Posterior cingulate gyrus (tissue), 11 donors: Measurements from ENCODE around the gene NPLOC4.
A peak's percentile ranks its signal among the peaks of the same experiment; 100 is the strongest.
"Not testable (repeated sequence)": the region's sequence is repeated elsewhere in the genome, so short reads cannot be mapped to it uniquely, and the experiment has no call there.

Experiments
- DNase-seq, 10 donors: peaks; one replicate each; pipeline versions ENCODE4 v3.0.0 to v3.0.0-alpha.2; 2020 to 2021; ENCODE audit warnings: mixed read lengths in 3 of 10
- intact Hi-C: fragments of 100-400 bp; cut with DNase I; formaldehyde crosslinking; loops from one replicate; pipeline ENCODE4 v1.15.1; 2023

The NPLOC4 gene

DNA sequence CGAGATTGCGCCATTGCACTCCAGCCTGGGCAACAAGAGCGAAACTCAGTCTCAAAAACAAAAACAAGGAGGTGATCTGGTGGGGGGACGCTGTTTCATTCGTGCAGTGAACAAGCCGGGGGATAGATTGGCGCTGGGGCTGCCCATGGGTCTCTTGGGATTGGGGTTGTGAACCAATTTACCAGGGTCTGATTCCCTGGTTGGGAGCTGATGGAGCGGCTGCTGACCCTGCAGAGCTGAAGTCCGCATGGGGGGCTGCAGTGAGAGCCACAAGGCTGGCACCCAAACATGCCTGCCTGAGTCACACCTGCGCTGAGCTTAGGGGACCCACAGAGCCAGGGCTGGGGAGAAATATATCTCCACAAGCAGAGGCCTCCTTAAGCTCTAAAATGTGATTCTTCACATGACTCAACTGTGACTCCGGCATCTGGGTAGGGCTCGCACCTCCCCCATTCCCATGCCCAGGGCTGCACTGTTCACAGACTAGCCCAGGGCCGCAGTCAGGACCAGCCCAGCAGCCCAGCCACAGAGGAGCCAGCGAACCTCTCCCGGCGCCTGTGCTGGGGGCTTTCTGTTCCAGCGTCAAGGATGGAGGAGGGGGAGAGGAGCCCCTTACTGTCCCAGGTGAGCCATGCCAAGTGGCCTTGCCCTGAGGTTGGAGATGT, 5.0 kb upstream of the NPLOC4 start:
- DNase-seq: peak in 1 of 10 donors; percentile 64
- intact Hi-C loops: no loop called here

- DNase-seq: no peak
Measured at GRCh38 chr17:81640011-81640410, 3.1 kb upstream of the NPLOC4 start.

DNA sequence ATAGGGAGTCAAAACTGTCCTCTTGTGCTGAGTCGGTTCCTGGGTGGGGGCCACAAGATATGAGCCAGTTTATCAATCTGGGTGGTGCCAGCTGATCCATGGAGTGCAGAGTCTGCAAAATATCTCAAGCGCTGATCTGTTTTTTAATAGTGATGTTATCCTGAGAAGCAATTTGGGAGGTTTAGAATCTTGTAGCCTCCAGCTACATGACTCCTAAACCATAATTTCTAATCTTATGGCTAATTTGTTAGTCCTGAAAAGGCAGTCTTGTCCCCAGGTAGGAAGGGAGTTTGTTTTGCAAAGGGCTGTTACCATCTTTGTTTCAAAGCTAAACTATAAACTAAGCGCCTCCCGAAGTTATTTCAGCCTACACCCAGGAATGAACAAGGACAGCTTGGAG, 1.8 kb upstream of the NPLOC4 start:
- intact Hi-C loops: loop anchor here (5.0 kb wide), 1 partner anchor 44 kb away; the partner anchor contains the start of genes ARL16 and HGS
- no peak for DNase-seq

More at GRCh38 chr17:81640011-81640410, 3.1 kb upstream of the NPLOC4 start:
- intact Hi-C loops: no loop called here

DNA sequence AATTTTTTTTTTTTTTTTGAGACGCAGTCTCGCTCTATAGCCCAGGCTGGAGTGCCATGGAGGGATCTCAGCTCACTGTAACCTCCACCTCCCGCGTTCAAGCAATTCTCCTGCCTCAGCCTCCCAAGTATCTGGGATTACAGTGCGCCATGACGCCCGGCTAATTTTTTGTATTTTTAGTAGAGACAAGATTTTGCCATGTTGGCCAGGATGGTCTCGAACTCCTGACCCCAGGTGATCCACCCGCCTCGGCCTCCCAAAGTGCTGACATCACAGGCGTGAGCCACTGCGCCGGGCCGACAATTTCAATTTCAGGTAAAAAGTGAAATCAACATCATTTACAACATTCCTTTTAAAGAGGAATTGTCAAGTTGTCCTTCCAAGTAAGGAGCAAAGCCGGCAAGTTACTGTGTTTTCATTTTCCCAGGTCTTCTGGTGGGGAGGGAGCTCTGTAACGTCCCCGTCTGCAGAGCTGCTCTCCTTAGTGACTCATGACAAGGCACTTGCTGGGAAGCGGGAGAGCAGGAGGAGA, 873 bp downstream of the NPLOC4 start:
- peak in 2 of 10 donors; percentile 26 to 55 for DNase-seq
- intact Hi-C loops: loop anchor here (2.0 to 5.0 kb wide), 2 partner anchors 31 to 46 kb away; partner anchors contain the start of genes ARL16, CCDC137, HGS and OXLD1

DNA sequence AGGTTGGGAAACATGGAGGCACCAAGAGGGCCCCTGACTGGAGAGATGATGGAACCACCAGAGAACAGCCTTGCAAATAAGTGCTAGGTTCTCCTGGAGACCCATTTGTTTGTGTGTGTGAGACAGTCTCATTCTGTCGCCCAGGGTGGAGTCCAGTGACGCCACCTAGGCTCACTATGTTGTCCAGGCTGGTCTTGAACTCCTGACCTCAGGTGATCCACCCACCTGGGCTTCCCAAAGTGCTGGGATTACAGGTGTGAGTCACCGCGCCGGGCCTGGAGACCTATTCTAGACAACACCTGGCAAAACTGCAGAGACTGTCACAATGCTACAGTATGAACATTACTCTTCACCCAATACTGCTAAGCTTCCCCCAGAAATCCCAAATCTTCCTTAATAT, 1.5 kb downstream of the NPLOC4 start:
- intact Hi-C loops: loop anchor here (5.0 kb wide), 1 partner anchor 47 kb away; the partner anchor contains the start of genes ARL16 and HGS
- peak in 2 of 10 donors; percentile 5 to 49 for DNase-seq

DNA sequence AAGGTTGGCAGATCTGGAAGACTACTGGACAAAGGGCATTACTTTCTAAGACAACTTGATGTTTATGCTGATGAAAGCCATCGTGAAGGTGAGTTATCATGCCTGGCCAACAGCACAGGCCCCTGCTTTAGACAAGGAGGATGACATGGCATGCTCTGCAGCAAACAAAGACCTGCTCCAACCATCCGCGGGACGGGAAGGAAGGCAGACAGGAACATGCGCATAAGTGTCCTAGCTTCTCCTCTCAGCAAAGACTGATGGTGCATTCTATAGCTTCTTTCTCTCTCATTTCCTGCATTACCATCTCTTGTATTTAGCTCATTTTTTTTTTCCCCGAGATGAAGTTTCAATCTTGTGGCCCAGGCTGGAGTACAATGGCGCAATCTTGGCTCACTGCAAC, 5.4 kb downstream of the NPLOC4 start:
- peak in 1 of 10 donors; percentile 30 for DNase-seq
- intact Hi-C loops: no loop called here

DNA sequence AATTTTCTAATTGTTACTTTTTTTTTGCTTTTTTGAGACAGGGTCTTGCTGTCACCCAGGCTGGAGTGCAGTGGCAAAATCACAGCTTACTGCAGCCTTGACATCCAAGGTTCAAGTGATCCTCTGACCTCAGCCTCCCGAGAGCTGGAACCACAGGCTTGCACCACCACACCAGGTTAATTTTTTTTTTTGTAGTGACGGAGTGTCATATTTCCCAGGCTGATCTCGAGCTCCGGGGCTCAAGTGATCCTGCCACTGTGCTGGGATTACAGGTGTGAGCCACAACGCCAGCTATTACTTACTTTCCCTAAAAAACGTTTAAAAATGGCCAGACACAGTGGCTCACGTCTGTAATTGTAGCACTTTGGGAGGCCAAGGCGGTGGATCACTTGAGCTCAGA, 6.6 kb downstream of the NPLOC4 start:
- intact Hi-C loops: no loop called here
- DNase-seq: peak in 1 of 10 donors; percentile 50

DNA sequence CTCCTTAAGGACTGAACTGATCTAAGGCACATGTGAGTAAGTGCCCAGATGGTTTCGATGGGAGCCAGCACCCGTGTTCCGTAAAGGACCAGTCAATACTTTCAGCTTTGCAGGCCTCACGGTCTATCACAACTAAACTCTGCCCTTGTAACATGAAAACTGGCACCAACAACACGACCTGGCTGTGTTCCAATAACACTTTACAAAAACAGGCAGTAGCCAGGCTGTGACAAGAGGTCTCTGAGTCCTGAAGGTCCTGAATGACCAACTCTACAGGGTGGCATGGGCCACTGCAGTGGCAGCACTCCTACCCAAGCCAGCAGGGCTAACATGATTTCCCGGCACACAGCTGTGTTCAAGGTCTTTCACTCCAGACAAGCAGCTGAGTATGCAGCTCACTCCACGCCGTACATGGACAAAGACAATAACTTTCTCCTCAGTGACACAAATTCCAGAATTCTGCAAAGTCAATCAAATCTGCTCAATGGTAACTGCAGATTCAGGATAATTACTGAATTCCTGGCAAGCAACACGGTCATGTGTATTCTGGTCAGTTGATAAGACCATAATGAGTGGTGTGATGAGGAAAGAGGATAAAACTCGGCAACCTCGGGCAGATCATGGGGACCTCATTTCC, 15.3 kb downstream of the NPLOC4 start:
- intact Hi-C loops: no loop called here
- DNase-seq: peak in 5 of 10 donors; percentile 15 to 85 (median 53)

- intact Hi-C loops: not testable (repeated sequence)
- DNase-seq: peak in 1 of 10 donors; percentile 6
Measured at GRCh38 chr17:81618307-81618706, 18.6 kb downstream of the NPLOC4 start.

DNA sequence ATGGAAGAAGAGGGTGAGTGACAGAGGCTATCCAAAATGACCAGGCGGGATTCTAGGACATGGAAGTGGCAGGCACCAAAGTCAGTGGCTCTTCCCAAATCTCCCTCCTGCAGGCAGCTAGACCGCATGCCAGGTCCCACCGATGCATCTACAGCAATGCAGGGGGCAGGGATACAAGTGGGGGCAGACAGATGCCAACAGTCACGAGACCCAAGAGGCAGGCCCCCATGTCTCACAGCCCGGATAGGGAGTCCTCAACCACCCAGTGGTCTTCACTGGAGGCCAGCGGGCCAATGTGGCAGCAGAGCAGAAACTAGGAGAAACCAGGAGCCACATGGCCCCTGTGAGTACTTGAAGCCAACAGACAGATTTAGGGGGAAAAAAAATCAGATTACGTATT, 20.0 kb downstream of the NPLOC4 start:
- DNase-seq: peak in 1 of 10 donors; percentile 56
- intact Hi-C loops: no loop called here

- DNase-seq: peak in 1 of 10 donors; percentile 55
Measured at GRCh38 chr17:81615401-81615930, 21.4 kb downstream of the NPLOC4 start.

GRCh38 chr17:81612172-81612970, 24.5 kb downstream of the NPLOC4 start:
- intact Hi-C loops: no loop called here
- DNase-seq: peak in 2 of 10 donors; percentile 35 to 42

More at GRCh38 chr17:81615401-81615930, 21.4 kb downstream of the NPLOC4 start:
- intact Hi-C loops: no loop called here

DNA sequence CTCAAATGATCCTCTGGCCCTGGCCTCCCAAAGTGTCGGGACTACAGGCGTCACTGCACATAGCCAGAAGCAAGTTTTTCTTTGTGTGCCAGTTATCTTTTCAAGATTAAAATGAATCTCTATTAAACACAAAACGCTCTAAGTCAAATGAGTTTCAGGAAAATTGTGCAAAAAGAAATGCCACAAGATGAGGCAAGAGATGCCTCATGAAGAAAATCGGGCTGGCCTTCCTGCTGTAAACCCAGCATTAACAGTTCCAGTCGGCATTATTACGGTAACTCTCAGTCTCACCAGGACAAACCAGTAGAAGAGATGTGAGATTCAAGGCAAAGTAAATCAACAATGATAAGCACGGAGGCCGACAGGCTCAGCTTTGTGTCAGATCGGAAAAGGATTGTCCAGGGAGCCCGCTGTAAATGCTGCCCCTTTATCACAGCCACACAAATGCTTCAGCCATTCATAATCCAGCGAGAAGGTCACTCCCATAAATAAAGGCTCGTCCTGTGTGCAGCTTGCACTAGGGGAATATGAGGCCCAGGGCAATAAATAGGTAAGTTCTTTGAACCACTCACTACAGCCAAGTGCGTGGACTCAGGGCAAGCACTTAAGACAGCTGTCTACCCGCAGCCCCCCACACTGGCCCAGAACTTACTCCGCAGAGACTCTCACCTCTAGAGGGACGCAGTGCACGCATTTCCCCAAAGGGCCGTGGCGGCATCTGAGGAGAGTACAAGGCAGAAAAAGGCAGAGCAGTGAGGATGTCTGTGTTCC, 27.2 kb downstream of the NPLOC4 start:
- intact Hi-C loops: no loop called here
- peak in 4 of 10 donors; percentile 16 to 80 (median 75) for DNase-seq

- DNase-seq: peak in 3 of 10 donors; percentile 66 to 83 (median 78)
- intact Hi-C loops: no loop called here
Measured at GRCh38 chr17:81608605-81609004, 28.3 kb downstream of the NPLOC4 start.

DNA sequence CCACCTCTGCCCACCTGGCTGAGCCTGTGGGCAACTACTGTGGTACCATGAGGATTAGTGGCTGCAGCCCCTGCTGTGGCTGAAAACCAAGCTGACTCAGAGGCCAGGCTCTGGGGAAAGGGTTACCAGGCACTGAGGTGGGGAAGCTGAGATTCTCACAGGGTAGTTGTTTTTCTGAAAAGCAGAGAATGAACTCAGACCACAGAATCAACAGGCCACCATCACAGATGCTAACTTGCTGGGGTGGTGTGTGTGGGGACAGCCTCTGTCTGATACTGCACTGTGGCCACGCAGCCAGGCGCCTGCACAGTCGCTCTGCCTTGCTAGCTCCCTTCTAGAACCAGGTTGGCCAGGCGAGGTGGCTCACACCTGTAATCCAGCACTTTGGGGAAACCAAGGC, 28.8 kb downstream of the NPLOC4 start:
- intact Hi-C loops: no loop called here
- peak in 3 of 10 donors; percentile 26 to 53 (median 49) for DNase-seq

- peak in 2 of 10 donors; percentile 4 to 22 for DNase-seq
- intact Hi-C loops: no loop called here
Measured at GRCh38 chr17:81607431-81607830, 29.5 kb downstream of the NPLOC4 start.

DNA sequence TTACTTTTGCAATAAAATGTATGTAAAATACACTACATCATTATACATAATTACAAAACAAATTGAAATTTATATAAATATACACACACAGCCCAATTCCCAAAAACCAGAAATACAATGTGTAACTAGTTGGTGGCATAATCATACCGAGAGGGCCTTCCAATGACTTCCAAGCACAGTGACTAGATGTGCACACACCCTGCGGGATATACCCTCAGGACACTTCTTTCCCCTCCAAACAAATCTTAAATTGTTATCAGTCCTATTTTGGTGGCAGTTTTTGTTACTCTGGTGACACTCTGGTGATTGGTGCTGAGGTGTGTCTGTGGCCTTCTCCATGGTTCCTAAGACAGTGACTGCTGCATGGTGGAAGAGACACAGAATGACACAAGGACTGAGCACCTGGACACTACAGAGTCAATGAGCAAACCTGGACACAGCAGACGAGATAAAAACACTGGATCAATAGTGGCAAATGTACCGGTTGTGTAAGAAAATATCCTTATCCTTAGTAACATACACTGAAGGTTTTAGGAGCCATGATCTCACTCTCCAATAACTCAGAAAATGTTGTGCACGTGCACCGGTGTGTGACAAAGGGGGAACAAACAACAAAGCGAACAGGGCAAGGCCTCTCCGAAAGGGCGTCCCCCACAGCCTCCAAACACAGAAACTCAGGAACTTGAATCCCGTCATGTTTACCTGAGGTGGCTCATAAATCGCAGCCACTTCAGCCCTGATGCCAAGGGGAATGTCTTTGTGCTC, 32.9 kb downstream of the NPLOC4 start:
- intact Hi-C loops: no loop called here
- peak in 2 of 10 donors; percentile 3 to 28 for DNase-seq

- peak in 2 of 10 donors; percentile 55 to 82 for DNase-seq
- intact Hi-C loops: loop anchor here (1.0 kb wide), 1 partner anchor 348 kb away; no protein-coding TSS in a partner anchor
Measured at GRCh38 chr17:81601525-81602120, 35.3 kb downstream of the NPLOC4 start.
